ENCODE results near the gene SPATA31E1. TPM values are rescaled to one million over a fixed set of nuclear protein-coding genes. Genes with fewer than 3 reads are reported as not detected.
"Not testable (repeated sequence)": the region's sequence is repeated elsewhere in the genome, so short reads cannot be mapped to it uniquely, and the experiment has no call there.

The SPATA31E1 gene
- total and polyA plus RNA-seq, 7 donors, result not detected

DNA sequence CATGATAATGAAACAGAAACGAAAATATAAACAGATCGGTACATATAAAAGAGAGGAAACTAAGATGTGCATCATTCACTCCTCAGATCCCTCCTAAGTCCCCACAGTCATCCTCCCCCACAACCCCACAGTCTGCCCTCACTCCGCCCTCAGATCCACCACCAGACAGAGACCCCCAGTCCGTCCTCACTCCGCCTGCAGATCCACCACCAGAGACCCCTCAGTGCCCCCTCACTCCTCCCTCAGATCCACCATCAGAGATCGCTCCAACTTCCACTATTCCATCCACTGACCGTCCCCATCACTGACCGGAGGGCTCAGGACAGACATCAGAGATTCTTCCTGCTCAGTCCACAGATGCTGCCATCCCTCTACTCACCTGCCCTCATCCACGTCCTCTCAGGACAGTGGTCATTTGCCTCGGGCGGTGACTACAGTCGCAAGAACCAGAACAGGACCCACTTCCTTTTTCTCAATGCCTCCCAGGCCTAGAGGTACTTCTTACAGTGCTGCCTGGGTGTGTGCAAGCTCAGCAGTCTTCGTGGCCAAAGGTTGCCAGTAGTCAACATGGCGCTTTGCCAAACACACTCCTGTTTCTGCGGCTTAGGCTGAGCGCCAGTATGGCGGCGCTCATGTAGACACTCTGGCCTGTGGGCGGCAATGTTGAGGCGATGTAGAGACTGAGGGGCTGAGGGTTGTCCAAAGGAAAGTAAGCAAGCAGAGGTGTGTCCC lies 26.8 kb downstream of the SPATA31E1 start:
- ATAC-seq (no peak), DNase-seq (no peak)
- H3K9me3 ChIP-seq, result no peaks in the 10 kb centered on the region
- WGBS, 3 donors, result 86 to 90% (median 89%) methylated on average over 20 of the region's 20 CpGs
- no peaks in the 10 kb centered on the region for H3K36me3 ChIP-seq (ENCODE audit: insufficient read depth in 1 of 2, low read depth in 1 of 2)
- H3K27me3 ChIP-seq (ENCODE audit: insufficient read depth in 3 of 3, low read length in 2 of 3), result no peaks in the 10 kb centered on the region
- intact Hi-C loops (cut with DNase I), result no loop called here
- H3K4me3 ChIP-seq, result no peak overlapping the region
- no peaks in the 10 kb centered on the region for H3K4me1 ChIP-seq
- TF ChIP-seq, protein P1, sequence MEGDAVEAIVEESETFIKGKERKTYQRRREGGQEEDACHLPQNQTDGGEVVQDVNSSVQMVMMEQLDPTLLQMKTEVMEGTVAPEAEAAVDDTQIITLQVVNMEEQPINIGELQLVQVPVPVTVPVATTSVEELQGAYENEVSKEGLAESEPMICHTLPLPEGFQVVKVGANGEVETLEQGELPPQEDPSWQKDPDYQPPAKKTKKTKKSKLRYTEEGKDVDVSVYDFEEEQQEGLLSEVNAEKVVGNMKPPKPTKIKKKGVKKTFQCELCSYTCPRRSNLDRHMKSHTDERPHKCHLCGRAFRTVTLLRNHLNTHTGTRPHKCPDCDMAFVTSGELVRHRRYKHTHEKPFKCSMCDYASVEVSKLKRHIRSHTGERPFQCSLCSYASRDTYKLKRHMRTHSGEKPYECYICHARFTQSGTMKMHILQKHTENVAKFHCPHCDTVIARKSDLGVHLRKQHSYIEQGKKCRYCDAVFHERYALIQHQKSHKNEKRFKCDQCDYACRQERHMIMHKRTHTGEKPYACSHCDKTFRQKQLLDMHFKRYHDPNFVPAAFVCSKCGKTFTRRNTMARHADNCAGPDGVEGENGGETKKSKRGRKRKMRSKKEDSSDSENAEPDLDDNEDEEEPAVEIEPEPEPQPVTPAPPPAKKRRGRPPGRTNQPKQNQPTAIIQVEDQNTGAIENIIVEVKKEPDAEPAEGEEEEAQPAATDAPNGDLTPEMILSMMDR (IDR thresholded peaks at IDR 0.05), result no peak
- H3K27ac ChIP-seq, result no peak overlapping the region

DNA sequence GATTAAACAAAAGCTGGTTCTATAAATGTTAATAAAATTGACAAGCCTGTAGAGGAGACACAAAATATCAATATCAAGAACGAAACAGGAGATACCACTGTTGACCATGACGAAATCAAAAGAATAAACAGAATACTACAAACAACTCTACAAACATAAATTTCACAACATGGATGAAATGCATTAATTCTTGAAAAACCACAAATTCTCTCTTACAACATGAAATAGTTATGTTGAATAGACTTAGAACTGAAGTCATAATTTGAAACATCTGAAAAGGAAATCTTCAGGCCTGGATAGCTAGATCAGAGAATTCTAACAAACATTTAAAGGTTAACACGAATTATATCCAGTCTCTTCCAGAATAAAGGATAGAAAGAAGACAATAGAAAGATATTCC lies 28.1 kb downstream of the SPATA31E1 start:
- ATAC-seq, result no peak
- H3K27ac ChIP-seq, result no peak overlapping the region
- WGBS, 3 donors, result 79 to 84% (median 82%) methylated on average over 3 of the region's 3 CpGs

DNA sequence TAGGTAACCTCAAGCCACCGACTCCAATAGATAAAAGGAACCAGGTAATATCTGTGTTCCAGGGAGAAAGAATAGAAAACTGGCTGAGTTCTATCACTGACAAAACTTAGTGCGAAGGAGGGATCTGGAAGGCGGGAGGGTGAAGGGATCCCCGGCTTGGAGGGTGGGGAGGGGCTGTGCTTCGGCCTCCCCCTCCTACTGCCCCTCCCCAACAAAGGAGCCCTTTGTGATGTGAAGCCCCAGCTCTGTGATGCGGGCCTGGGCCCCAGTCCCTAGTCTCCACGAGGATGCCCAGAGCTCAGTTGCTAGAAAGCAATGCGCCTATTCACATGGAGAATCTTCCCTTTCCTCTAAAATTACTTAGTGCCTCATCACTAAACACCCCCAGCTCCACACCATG lies 35.0 kb downstream of the SPATA31E1 start, which contains the start of gene SPATA31C1:
Gene SPATA31C1 (plus strand): TSS at position 301 of the 400 bp plus-strand sequence.
- no CpG with 5 or more reads among the region's 8 CpGs for WGBS, 3 donors
- intact Hi-C loops (cut with DNase I); ATAC-seq: not testable (repeated sequence)

More for the DNA sequence above, 28.1 kb downstream of the SPATA31E1 start:
- TF ChIP-seq, protein P1 (IDR thresholded peaks at IDR 0.05), result no peak
- H3K27me3 ChIP-seq (ENCODE audit: insufficient read depth in 3 of 3, low read length in 2 of 3), result no peaks in the 10 kb centered on the region
- DNase-seq, result no peak
- no peaks in the 10 kb centered on the region for H3K9me3 ChIP-seq
- H3K4me1 ChIP-seq, result no peaks in the 10 kb centered on the region
- no peaks in the 10 kb centered on the region for H3K36me3 ChIP-seq (ENCODE audit: insufficient read depth in 1 of 2, low read depth in 1 of 2)
- intact Hi-C loops (cut with DNase I), result no loop called here
- H3K4me3 ChIP-seq, result no peak overlapping the region

DNA sequence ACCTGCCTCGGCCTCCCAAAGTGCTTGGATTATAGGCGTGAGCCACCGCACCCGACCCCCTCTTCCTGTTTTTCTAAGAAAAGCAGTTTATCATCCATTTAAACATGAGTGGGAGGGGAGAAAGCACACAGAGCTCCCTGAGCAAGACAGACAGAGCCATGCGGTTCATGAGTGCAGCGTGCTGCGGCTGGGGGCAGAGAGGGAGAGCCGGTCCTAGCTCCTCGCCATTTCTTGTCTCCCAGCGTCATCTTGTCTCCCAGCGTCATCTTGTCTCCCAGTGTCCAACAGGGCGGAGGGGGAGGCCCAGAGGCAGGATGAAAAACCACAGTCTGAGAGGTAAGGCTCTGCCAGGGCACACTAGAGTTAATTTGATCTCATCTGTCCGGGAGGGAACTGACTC lies 36.3 kb downstream of the SPATA31E1 start:
- H3K4me3 ChIP-seq; H3K27me3 ChIP-seq (ENCODE audit: insufficient read depth in 3 of 3, low read length in 2 of 3); ATAC-seq; H3K27ac ChIP-seq; DNase-seq; H3K4me1 ChIP-seq; intact Hi-C loops (cut with DNase I); H3K9me3 ChIP-seq; H3K36me3 ChIP-seq (ENCODE audit: insufficient read depth in 1 of 2, low read depth in 1 of 2): not testable (repeated sequence)
- WGBS, 3 donors, result 68 to 75% (median 71%) methylated on average over 12 of the region's 13 CpGs

More for the DNA sequence above, 35.0 kb downstream of the SPATA31E1 start, which contains the start of gene SPATA31C1:
- not testable (repeated sequence) for H3K27me3 ChIP-seq (ENCODE audit: insufficient read depth in 3 of 3, low read length in 2 of 3); DNase-seq; H3K9me3 ChIP-seq; H3K27ac ChIP-seq; H3K4me1 ChIP-seq; H3K36me3 ChIP-seq (ENCODE audit: insufficient read depth in 1 of 2, low read depth in 1 of 2); H3K4me3 ChIP-seq

DNA sequence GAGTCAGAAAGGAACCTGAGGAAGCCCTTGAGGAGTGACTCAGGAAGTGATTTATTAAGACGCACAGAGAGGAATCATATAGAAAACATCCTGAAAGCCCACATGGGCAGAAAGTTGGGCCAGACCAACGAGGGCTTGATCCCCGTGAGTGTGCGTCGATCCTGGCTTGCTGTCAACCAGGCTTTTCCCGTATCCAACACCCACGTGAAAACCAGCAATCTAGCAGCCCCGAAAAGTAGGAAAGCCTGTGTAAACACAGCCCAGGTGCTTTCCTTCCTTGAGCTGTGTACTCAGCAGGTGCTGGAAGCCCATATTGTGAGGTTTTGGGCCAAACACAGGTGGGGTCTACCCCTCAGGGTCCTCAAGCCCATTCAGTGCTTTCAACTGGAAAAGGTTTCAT lies 38.9 kb downstream of the SPATA31E1 start:
- H3K4me1 ChIP-seq; H3K4me3 ChIP-seq; H3K36me3 ChIP-seq (ENCODE audit: insufficient read depth in 1 of 2, low read depth in 1 of 2); H3K9me3 ChIP-seq; H3K27me3 ChIP-seq (ENCODE audit: insufficient read depth in 3 of 3, low read length in 2 of 3); ATAC-seq; DNase-seq; intact Hi-C loops (cut with DNase I); H3K27ac ChIP-seq: not testable (repeated sequence)
- WGBS, 3 donors, result 58 to 65% (median 61%) methylated on average over 8 of the region's 8 CpGs

DNA sequence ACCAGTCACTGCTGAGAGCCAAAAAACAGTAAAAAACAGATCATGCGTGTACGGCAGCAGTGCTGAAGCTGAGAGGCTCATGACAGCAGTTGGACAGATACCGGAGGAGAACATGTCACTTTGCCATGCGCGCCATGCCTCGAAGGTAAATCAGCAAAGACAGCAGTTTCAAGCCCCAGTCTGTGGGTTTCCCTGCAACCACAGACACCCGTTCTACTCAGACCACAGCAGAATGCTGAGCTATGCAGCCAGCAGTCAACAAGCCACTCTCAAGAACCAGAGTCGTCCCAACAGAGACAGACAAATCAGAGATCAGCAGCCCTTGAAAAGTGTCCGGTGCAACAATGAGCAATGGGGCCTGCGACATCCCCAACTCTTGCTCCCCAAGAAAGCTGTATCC lies 40.3 kb downstream of the SPATA31E1 start:
- H3K4me3 ChIP-seq; H3K27ac ChIP-seq; intact Hi-C loops (cut with DNase I); H3K36me3 ChIP-seq (ENCODE audit: insufficient read depth in 1 of 2, low read depth in 1 of 2); H3K4me1 ChIP-seq; H3K9me3 ChIP-seq; ATAC-seq; H3K27me3 ChIP-seq (ENCODE audit: insufficient read depth in 3 of 3, low read length in 2 of 3); DNase-seq: not testable (repeated sequence)
- WGBS, 3 donors, result 57 to 73% (median 61%) methylated on average over 8 to 10 of the region's 10 CpGs

DNA sequence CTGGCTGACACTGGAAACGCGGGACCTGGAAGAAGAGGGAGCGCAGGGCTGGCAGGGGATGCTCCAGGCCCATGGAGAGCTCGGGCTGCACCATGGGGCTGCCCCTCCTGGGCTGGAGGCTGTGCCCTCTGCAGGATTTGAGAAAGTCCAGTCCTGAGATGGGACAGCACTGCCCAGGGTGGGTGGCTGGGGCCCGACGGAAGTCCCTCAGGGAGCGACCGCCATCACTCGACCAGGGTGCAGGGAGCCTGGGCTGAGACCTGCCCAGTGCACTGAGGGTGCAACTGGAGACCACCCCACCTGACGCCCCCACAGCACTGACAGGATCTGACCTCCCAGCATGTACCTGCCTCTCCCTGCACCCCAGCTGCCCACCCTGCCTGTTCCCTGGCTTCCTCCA lies 42.2 kb downstream of the SPATA31E1 start:
- H3K27me3 ChIP-seq (ENCODE audit: insufficient read depth in 3 of 3, low read length in 2 of 3); H3K4me1 ChIP-seq; H3K9me3 ChIP-seq; ATAC-seq; H3K36me3 ChIP-seq (ENCODE audit: insufficient read depth in 1 of 2, low read depth in 1 of 2); H3K27ac ChIP-seq; H3K4me3 ChIP-seq; DNase-seq; intact Hi-C loops (cut with DNase I): not testable (repeated sequence)
- WGBS, 3 donors, result 96% methylated on average over 4 to 10 of the region's 10 CpGs

DNA sequence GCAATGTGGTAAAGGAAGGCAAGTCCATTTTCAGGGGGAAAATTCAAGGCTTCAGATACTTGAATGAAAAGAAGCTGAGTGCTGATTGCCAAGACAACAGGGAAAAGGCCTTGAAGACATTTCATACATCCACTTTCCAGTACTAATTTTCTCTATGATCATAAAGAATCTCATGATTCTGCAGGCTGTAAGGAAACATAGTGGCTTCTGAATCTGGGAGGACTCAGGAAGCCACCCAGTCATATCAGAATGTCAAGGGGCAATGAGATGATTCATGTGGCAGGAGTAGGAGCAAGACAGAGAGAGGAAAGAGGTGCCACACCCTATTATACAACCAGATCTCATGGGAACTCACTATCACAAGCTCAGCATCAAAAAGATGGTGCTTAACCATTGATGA lies 46.5 kb downstream of the SPATA31E1 start:
- H3K36me3 ChIP-seq (ENCODE audit: insufficient read depth in 1 of 2, low read depth in 1 of 2); DNase-seq; H3K9me3 ChIP-seq; ATAC-seq; H3K27ac ChIP-seq; H3K4me3 ChIP-seq; H3K4me1 ChIP-seq; H3K27me3 ChIP-seq (ENCODE audit: insufficient read depth in 3 of 3, low read length in 2 of 3); intact Hi-C loops (cut with DNase I): not testable (repeated sequence)

DNA sequence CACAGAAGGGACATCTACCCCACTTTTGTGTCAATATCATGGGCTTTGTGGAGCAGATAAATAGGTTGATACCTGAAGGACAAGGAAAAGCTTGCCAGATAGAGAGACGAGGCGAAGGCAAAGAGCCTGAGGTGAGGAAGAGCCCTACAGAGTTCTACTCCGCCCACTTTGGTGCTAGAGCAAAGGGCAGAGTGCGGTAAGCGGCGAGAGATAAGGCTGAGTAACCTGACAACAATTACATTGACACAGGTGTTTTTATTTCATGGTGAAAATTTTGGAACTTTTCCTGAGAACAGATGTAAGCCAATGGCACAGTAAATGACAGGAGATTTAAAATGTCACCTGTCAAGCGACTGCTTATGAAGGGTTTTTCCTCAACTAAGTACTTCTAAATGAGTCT lies 51.8 kb downstream of the SPATA31E1 start:
- WGBS, 3 donors, result 84 to 96% (median 88%) methylated on average over 5 to 7 of the region's 7 CpGs
- H3K36me3 ChIP-seq (ENCODE audit: insufficient read depth in 1 of 2, low read depth in 1 of 2); ATAC-seq; H3K27ac ChIP-seq; H3K4me1 ChIP-seq; intact Hi-C loops (cut with DNase I); DNase-seq; H3K4me3 ChIP-seq; H3K9me3 ChIP-seq; H3K27me3 ChIP-seq (ENCODE audit: insufficient read depth in 3 of 3, low read length in 2 of 3): not testable (repeated sequence)

DNA sequence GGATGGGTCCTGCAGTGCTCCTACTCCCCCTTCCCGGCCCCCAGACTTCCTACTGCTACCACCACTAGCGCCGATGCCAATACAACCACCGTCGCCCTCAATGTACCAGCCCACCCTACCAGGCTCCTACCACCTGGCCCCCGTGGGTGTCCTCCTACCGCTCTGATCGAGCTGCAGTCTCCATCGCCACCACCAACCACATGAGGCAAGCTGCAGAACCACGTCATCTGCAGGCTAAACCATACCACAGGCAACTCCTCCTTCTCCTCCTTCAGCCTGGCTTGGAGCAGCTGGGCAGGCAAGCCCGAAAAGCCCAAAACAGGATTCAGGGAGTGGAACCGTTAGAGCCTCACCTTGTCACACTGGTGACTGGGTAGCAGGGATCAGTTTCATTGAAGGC lies 54.7 kb downstream of the SPATA31E1 start:
- H3K36me3 ChIP-seq (ENCODE audit: insufficient read depth in 1 of 2, low read depth in 1 of 2); intact Hi-C loops (cut with DNase I); H3K27me3 ChIP-seq (ENCODE audit: insufficient read depth in 3 of 3, low read length in 2 of 3); H3K27ac ChIP-seq; DNase-seq; H3K4me1 ChIP-seq; H3K9me3 ChIP-seq; H3K4me3 ChIP-seq; ATAC-seq: not testable (repeated sequence)
- WGBS, 3 donors, result 84 to 91% (median 87%) methylated on average over 4 to 12 of the region's 12 CpGs

All from psoas muscle (tissue), 8 donors.